Measurements from ENCODE around the gene HSPA6.
"Not testable (repeated sequence)": the region's sequence is repeated elsewhere in the genome, so short reads cannot be mapped to it uniquely, and the experiment has no call there.

The HSPA6 gene

DNA sequence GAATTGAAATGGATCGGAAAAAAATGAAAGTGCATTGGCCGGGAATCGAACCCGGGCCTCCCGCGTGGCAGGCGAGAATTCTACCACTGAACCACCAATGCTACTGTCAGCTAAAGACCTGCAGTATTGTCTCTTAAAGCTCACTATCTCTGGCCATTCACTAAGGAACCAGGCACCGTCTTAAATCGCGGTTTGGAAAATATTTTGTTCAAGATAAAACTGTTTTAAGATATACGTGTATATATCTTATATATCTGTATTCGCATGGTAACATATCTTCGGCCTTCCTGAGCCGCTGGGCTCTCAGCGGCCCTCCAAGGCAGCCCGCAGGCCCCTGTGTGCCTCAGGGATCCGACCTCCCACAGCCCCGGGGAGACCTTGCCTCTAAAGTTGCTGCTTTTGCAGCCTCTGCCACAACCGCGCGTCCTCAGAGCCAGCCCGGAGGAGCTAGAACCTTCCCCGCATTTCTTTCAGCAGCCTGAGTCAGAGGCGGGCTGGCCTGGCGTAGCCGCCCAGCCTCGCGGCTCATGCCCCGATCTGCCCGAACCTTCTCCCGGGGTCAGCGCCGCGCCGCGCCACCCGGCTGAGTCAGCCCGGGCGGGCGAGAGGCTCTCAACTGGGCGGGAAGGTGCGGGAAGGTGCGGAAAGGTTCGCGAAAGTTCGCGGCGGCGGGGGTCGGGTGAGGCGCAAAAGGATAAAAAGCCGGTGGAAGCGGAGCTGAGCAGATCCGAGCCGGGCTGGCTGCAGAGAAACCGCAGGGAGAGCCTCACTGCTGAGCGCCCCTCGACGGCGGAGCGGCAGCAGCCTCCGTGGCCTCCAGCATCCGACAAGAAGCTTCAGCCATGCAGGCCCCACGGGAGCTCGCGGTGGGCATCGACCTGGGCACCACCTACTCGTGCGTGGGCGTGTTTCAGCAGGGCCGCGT lies at the start of gene HSPA6:
Gene HSPA6, plus strand, starts transcription at position 724 of the 925 bp plus-strand sequence. Its CDS starts 119 bp downstream, at position 843.
- peak; percentile 64 to 82 for DNase-seq

DNA sequence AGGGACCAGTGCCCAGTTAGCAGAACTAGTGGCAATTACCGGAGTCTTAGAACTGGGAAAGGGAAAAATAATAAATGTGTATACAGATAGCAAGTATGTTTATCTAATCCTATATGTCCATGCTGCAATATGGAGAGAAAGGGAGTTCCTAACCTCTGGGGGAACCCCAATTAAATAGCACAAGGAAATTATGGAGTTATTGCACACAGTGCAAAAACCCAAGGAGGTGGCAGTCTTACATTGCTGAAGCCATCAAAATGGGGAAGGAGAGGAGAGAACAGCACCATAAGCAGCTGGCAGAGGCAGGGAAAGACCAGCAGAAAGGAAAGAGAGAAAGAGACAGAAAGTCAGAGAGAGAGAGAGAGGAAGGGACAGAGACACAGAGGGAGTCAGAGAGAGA lies 46.6 kb upstream of the HSPA6 start:
- DNase-seq, result not testable (repeated sequence)

DNA sequence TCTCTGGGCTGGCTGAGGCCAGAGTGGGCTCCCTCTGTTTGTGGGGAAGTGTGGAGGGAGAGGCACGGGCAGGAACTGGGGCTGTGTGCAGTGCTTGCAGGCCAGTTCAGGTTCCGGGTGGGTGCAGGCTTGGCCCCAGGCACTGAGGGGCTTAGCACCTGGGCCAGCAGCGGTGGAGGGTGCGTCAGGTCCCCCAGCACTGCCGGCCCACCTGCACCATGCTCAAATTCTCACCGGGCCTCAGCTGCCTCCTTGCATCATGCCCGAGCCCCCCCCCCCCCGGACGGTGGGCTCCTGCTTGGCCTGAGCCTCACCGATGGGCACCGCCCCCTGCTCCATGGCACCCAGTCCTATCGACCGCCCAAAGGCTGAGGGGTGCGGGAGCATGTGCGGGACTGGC lies 45.4 kb upstream of the HSPA6 start:
- no peak for DNase-seq

DNA sequence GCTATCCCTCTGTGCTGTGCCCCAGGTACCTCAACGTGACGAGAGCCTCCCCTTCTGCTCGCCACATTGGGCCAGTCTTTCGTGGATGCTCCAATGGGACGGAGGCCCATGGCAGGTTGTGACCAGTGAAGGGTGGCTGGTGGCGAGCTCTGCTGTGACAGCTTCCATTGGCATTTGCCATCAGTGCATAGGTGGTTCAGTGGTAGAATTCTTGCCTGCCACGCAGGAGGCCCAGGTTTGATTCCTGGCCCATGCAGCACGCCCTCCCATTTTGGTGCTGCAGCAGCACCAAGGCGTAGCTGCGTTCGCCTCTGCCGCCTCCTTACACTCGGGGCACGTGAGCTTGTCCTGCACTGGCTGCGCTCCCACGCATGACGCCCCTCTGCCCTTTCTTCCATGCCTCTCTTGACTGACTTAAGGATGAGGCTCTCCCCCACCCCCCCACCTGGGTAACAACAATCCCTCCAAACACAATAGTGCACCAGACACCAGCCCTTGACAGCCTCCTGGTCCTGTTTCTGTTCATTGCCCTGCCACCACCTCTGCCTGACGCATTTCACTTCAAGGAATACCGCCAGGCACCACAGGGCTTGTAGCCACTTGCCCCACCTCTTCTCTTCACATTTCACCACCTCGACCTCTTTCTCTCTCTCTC lies 43.8 kb upstream of the HSPA6 start:
- no peak for DNase-seq

DNA sequence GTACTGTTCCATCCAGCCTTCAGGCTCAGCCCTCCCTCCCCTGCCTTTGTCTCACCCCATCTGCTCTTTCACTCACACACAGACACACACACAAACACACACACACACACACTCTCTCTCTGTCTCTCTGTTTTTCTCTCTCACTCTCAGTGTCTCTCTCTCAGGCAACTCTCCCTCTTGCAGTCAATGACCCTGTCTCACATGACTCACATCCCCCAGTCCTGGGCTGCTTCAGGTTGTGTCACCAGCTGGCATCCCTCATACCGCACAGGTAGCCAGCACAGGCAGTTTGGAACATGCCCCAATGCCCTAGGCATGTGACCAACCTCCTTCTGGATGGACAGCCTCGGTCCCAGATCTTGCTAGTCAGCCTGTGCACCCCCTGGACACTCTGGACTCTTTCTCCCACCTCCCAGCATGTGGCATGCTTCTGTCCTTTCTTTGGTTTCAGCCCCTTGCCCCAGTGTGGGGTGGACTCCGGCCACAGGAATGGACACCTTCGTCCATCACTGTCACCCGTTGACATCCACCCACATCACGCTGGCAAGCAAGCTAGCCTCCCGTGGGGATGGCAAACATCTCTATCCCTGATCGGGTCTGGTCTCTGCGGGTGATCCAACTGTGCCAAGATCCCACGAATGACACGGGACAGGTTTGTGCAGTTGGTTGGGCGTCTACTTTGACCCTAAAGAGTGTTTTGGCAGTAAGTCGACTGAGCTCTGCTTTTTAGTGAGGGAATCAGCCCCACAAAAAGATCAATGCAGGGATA lies 42.5 kb upstream of the HSPA6 start:
- DNase-seq, result no peak

DNA sequence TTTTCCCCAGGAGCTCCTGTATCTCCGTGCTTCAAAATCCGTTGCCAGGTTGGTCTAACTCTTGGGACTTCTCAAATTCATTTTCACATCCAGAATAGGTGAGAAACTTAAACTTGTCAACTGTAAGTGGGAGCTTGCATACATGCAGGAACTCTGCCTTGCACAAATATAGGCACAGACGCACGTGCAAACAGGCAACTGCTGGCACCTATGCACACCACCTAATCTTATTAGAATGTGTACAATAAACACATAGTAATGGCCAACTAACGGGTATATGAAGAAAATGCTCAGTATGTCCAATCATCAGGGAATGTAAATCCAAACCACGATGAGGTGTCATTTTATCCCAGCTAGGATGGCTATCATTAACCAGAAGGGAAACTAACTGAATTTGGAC lies 41.7 kb upstream of the HSPA6 start:
- DNase-seq, result no peak

DNA sequence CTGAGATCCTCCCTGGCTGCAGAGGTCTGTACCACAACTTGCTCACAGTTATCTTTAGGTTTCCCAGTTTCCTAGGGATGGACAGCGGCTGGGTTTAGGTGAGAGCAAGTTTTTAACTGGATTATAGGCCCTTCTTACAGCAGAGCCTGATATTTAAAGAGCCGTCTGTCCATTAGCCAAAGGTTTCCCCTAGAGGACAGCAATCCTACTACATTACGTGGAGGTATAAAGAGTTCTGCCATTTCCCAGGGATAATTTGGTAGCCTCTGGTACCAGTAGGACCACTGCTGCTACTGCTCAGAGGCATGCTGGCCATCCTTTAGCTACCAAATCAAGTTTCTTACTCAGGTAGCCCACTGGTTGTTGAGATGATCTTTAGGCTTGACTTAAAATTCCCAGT lies 41.0 kb upstream of the HSPA6 start:
- DNase-seq, result no peak

DNA sequence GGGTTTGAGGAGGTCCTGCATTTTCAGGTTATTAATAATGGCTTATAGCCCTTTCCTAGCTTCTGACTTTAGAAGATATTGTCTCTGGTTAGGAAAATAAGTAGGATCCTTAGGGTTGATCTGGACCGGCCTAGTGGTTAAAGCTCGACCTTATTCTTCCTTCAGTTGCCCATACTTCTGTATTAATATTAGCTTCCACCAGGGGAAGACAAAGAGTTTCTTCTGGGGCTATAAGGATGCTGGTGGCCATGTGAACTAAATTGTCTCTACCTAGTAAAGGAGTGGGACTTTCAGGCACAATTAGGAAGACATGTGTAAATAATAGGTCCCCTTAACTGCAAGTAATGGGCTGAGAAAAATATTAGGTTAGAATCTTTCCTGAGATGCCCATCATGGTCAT lies 39.7 kb upstream of the HSPA6 start:
- no peak for DNase-seq

DNA sequence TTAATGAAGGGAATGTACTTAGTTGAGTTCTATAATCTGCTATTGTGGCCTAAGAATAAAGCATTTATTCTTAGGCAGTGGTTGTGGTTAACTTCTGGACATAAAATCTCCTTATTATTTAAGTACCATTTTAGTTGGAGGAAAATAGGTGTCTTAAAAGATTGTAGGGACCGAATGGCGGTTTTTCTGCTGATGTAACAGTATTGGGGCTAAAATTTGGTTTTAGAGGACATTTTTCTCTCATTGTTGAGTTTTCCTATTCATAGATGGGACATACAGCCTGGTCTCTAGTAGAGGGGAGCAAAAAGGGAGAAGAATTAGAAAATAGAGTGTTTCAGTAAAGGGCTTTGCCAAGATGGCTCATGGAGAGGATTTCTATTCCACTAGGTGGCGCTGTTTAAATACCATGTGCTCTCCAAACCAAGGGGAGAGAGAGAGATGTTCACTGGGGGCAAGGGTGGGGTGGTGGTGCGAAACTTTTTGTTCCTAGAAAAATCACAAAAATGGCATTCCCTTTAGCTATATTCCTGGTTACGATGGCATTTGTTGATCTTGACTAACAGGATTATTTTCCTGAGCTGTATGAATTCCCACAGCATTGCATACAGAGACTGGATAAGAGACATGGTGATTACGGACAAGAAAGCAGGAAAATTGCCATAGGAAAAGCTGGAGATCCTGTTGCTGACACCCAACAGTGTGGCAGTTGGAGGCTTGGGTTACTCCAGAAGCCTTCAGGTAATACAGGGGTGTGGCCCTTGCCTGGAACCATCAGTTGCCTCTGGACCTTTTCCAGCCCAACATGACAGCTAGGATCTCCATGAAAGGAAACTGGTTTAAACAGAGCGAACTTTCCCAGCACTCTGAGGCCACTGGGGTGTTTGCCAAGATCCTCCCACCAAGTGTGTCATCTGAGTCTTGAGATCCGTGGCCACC lies 37.3 kb upstream of the HSPA6 start:
- peak; percentile 37 to 53 for DNase-seq

DNA sequence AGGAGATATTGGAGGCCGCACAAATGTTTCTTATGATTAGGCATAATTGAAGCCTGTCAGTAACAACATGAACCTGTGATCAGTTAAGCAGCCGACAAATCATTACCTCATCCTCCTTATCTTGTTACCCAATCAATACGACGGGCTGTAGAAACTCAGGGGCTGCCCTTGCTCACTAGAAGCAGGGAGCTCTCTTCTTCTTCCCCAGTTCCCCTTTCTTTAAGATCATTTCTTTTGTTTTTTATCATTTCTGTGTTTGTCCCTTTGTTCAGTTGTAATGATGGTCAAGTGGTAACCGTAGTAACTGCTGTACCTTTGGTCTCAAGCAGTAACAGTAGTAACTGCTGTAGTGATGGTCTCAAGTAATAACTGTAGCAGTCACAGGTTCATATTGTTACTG lies 32.9 kb upstream of the HSPA6 start:
- no peak for DNase-seq

DNA sequence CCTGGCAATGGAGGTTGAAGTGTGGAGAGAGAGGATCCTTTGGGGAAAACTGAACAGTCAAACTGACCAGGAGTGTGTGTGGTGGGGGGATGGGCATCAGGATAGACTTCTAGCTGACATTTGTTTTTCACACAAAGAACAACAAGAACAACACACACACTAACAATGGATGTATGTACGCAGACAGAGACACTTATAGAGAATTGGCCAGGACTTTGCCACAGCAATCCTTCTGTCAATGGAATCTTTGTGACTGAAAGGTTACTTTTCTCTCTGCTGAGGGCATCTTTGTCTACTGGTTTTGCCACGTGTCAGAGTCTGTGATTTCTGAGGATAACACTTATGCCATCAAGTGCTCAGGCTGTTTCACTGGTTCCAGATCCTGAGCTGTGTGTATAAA lies 31.5 kb upstream of the HSPA6 start:
- DNase-seq, result no peak

DNA sequence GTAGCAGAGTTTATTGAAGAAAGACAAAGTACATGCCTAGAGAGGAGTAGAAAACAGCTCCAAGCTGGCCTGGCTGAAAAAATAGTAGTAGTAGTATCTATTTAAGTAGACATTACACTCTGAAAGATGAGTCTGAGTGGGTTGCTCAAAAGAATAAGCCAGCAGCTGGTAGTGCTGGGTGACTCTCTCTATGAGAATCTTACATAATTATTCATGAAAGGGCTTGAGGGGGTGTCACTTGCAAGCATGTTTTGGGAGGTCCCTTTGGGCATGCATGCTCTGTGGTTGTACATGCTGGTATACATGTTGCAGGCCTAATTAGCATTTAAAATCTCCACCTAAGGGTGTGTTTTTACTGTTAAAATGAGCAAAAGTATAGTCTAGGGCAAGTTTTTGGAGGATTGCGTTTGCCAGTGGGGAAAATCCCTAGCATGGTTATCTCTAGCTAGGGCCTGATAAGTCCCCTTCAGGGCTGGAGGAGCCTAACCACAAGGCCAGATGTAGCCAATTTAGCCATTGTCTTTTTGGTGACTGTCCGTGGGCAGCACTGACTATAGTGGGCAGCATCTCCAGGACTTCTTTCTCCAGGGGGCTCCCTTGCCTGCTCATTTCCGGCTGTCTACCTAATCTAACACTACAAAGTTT lies 30.1 kb upstream of the HSPA6 start:
- DNase-seq, result no peak

DNA sequence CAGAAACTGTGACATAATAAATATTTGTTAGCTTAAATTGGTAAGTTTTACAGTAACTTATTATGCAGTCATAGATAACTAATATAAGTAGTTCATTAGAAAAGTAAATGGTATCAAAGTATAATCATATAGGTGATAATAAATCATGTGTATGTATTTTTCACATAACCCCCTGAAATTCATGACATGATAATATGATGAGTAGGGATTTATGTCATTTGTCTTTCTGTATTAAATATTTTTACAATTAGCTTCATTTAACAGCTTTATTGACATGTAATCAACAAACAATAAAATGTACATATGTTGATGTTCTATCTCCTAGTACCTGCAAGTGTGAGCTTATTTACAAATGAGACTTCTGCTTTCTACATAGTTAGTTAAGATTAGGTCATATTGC lies 28.9 kb upstream of the HSPA6 start:
- DNase-seq, result no peak

DNA sequence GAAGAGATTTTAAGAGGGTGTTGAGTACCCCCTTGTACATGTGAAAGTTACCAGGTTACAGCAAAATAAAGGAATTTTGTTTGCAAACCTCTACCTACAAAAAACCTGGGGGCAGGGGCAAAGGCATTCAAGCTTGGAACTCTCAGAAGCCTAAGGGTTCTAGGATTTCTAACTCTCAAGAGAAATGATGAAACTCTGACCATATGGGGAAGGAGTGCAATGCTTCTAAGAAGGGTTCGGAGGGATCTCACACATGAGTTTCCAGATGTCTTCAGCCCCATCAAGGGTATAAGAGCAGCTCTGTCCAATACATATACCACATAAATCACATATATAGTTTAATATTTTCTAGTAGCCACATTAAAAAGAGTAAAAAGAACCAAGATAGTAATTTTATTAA lies 26.4 kb upstream of the HSPA6 start:
- no peak for DNase-seq

DNA sequence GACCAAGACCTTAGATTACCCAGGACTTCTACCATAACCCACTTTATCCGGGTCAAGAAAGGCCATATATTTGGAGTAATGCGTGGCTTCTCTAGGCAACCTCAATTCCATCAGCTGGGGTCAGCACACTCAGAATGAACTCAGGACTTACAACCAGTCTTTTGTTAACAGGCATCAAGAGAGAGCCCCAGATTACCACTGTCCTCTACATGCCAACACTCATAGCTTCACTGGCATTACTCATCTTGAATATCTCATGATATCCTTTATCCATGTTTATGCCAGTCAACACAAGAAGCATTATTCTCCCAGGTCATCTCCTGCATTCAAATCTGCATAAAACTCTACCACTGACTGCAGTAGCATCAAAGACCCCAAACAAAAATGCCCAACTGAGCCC lies 25.7 kb upstream of the HSPA6 start:
- no peak for DNase-seq

DNA sequence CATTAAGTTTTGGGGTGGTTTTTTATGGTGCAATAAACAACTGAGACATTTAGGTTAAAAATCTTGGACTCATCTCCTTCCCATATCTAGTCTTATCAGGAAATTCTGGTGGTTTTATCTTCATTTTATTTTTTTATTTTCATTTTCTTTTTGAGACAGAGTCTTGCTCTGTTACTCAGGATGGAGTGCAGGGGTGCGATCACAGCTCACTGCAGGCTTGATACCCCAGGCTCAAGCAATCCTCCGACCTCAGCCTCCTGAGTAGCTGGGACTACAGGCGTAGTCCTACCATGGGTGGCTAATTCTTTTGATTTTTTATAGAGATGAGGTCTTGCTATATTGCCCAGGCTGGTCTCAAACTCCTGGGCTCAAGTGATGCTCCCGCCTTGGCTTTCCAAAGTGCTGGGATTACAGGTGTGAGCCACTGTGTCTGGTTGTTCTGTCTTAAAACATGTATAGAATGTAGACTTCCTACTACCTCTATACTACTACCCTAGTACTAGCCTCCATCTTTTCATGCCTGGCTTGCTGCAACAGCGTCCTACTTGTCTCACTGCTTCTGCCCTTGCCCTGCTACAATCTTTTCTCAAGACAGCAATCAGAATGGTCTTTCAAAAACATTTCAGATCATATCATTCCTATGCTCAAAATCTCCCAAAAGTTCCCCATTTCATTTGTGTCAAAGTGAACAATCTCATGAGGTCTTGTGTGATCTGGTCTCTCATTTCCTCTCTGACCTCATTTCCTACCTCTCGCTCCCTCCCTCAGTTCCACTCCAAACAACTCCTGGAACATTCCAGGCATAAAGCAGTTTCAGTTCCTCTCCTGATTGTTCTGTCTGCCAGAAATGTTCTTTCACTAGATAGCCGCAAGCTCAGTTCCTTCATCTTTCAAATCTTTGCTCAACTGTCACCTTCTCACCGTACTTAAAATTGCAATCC lies 25.0 kb upstream of the HSPA6 start:
- DNase-seq, result no peak

DNA sequence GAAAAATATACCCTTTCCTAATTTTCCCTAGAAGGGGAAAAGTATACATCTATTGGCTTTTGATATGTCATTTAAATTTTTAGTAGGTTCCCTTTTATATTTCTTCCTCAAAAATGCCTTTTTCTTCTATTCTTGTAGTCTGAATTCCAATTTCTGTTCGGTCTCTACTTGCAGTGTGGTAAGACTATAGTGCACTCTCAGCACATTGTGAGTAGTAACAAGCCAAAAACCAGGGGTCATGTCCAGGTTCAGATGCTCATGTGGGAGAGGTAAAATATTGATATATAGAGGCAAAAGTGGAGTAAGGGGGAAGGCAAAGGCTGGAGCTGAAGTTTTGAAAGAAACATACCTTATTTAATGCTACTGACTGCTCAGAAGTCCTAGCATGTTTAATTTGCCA lies 23.1 kb upstream of the HSPA6 start:
- DNase-seq, result no peak

DNA sequence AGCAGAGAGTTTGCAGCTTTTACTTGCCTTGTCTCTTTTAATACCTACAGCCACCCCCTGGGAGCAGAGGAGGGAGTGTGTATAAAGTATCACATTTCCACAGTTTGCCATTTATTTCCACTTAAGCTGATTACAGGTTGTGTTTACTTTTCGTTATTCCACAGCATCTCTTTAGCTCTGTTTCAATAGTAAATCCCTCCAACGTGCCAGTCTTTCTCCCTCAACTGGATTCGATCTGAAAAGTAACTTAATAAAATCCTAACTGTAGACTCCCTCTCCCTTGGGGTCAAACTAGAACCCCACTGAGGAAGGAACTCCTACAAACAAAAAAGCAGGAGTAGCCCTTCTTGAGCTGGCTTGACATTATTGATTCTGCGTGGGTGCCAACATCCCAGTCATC lies 22.2 kb upstream of the HSPA6 start:
- DNase-seq, result no peak

DNA sequence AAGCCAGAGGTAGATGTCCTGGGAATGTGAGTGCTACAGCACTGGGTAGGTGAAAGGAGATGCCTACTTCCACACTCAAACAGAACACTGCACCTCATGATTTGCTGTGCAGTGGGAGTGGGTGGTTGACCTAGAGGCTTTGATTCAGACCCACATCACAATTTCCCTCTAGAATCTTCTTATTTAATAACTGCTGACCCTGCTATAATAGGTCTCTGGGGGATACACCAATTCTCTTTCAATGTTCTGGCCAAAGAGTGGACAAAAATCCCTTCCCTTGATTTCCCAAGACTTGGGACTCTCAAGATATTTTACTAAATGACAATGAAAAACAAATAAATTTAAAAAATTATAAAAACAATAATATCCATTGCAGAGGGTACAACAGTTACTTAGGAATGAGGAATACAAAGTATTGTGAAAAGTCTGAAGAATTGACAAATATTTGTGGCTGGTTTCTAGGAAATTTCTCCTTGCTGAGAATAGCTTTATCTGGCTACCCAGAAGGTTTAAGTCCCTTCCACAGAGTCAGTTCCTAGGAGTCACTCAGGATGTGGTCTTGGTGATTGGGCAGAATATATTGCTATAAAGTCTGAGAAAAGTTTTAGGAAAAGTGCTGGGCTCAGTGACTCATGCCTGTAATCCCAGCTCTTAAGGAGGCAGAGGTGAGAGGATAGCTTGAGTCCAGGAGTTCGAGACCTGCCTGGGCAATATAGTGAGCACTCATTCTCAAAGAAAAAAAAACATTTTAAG lies 21.5 kb upstream of the HSPA6 start:
- no peak for DNase-seq

DNA sequence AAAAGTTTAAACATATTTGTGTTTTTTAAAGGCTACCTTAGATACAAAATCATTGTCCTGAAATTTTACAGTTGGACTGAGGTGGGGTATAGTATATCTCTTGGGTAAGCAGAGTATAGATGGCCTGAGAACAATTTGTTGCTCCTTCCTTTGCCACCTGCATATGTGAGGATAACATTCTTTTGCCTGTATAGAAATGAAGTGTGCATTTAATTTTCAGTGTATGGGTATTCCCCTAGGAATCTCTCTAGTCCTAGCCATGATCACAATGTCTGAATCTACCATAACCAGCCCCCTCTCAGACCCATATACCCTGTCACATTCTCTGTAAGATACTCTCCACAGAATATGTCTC lies 21.0 kb upstream of the HSPA6 start:
- no peak for DNase-seq

Measured in activated CD4-positive, alpha-beta T cell treated with anti-CD3 and anti-CD28 coated beads for 4 hours (primary cell).